LNCaP clone FGC (cell line): Measurements from ENCODE around the gene ATP11A.

ENCODE experiments used
- DNase-seq: peaks from one replicate; pipeline ENCODE4 v3.0.0-alpha.2; 2011; ENCODE audit warnings: low read depth
- H3K4me3 ChIP-seq: 2 replicates; pipeline ENCODE4 v1.5.1; 2011; ENCODE audit warnings: mild to moderate bottlenecking, low read depth, low read length, control low read depth
- TF ChIP-seq, protein P1 (sequence below): IDR thresholded peaks from 2 replicates; pipeline ENCODE4 v1.5.1; 2012; ENCODE audit warnings: mild to moderate bottlenecking; ENCODE audit not compliant: control insufficient read depth, insufficient read depth; ENCODE audit errors: extremely low read depth

The ATP11A gene

DNA sequence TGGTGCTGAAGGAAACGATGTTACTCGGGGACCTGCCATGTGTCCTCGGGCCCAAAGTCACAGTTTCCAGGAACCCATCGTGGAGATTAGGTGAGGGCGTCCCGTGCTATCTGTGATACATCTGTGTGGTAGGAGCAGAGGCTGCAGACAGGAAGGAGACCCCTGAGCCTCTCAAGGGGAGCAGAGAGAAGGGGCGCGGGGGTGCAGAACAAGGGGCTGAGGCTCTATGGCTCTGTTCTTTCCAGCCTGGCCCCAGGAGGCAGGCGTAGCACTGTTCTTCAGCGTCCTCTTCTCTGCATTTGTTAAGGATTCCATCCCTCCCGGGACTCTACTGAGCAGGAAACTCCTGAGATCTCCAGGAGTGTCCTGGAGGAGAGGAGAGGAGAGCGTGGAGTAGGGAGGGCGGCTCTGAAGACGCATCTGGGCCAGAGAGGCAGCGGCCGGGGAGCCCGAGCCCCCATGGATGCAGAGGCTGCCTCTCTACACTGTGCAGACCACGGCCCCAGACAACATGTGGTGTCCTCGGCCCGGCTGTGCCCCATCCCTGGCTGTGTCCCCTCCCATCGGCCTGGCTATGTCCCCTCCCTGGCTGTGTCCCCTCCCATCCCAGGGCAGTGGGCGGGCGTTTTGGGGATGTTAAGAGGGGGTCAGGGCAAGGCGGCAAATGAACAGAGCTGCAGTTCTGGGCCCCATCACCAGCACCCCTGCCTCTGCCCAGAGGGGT lies 118.0 kb downstream of the ATP11A start:
- DNase-seq: no peak
- H3K4me3 ChIP-seq: no peak overlapping the region
- TF ChIP-seq, protein P1, sequence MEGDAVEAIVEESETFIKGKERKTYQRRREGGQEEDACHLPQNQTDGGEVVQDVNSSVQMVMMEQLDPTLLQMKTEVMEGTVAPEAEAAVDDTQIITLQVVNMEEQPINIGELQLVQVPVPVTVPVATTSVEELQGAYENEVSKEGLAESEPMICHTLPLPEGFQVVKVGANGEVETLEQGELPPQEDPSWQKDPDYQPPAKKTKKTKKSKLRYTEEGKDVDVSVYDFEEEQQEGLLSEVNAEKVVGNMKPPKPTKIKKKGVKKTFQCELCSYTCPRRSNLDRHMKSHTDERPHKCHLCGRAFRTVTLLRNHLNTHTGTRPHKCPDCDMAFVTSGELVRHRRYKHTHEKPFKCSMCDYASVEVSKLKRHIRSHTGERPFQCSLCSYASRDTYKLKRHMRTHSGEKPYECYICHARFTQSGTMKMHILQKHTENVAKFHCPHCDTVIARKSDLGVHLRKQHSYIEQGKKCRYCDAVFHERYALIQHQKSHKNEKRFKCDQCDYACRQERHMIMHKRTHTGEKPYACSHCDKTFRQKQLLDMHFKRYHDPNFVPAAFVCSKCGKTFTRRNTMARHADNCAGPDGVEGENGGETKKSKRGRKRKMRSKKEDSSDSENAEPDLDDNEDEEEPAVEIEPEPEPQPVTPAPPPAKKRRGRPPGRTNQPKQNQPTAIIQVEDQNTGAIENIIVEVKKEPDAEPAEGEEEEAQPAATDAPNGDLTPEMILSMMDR: no peak

- no peak overlapping the region for H3K4me3 ChIP-seq
- TF ChIP-seq, protein P1: no peak
- DNase-seq: no peak
Observed at GRCh38 chr13:112808377-112809140, 118.7 kb downstream of the ATP11A start.

DNA sequence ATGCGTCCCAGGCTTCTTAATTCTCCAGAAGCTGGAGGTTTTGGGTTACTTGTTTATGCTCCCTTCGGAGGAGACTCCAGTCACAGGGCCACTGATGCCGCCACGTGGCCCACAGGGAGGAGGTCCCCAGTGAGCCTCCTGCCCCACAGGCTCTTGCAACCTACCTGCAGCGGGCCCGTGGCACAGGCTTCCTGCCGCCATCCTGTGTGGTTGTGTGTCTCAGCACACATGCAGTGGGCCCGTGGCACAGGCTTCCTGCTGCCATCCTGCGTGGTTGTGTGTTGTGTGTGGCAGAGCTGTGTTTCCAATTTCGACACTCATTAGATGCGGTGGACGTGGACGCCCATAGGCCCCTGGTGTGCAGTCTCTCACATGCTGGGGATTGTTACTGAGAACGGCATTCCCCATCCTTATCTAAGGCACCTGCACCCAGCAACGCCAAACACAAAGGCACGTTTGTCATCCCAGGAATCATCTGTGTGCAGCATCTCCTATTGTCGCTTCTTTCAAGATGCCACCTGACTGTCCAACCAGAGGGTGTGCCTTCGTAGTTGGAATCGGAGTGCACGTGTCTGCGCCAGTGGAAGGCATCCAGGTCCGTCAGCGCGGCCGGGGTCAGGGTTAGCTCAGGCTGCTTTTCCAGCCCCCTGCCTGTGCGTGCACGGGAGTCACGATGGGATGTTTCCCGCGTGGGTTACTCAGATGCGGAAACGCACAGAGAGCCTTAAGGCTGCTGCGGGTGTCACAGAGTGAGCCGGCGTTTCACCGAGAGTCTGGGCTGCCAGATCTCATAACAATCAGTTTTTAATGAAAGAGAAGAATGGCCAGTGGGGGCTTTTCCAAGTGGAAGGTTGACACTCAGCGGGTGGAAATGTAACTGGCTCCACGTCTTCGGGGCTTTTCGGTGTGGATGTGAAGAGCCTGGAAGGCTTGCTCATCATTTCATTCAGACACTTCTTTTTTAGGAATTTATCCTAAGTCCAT lies 119.8 kb downstream of the ATP11A start:
- TF ChIP-seq, protein P1: no peak
- no peak for DNase-seq

GRCh38 chr13:112810608-112811007 lies 120.8 kb downstream of the ATP11A start:
- TF ChIP-seq, protein P1: no peak
- no peak for DNase-seq
- no peak overlapping the region for H3K4me3 ChIP-seq

More for the DNA sequence above, 119.8 kb downstream of the ATP11A start:
- no peak overlapping the region for H3K4me3 ChIP-seq

DNA sequence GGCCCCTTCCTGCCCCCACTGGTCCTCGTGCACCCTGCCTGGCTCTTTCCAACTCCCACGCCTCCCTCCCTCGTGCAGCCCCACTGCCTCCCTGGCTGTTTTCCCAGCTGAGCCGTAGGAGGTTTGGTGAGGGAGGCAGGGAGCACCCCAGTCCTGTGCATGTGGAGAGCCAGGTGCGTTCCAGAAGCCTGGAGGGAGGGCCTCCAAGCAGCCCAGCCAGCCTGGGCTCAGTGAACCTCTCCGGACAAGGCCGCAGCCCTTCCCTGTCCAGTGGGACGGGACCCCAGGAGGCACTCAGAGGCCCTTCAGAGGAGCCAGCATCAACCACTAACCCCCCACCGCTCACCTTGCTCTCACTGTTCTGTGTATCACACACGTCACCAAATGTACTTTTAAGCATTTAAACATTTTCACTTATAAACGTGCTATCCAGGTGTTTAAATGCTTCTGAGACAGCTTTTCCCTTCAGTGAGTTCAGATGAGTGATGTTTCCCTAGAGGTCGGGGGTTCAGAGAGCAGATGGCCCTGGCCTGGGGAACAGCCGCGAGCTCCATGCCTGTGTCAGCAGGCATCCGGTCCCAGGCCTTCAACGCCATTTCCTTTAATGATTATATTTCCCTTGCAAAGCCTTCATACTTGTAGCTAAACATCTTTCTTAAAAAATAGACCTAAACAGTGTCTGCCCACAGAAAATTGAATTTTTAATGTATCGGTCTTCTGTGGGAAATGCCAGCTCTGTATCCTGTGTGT lies 122.6 kb downstream of the ATP11A start:
- TF ChIP-seq, protein P1: no peak
- DNase-seq: no peak
- H3K4me3 ChIP-seq: no peak overlapping the region

DNA sequence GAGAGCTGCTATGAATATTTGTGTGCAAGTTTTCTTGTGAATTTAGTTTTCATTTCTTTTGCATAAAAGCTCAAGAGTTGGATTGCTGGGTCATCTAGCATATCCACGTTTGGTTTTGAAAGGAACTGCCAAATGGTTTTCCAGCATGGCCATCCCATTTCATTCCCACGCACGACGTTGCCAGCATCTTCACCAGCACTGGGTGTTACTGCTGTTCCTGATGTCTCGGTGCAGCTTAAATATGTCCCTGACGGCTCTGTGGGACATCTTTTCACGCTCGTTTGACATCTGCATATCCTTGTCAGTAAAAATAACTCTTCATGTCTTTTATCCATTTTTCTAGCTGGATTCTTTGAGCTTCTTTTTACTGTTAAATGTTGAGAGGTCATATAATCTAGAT lies 123.7 kb downstream of the ATP11A start:
- TF ChIP-seq, protein P1: no peak
- no peak for DNase-seq
- H3K4me3 ChIP-seq: no peak overlapping the region
